Measurements from ENCODE around the gene GRM2.
"Not testable (repeated sequence)": the region's sequence is repeated elsewhere in the genome, so short reads cannot be mapped to it uniquely, and the experiment has no call there.

The GRM2 gene

DNA sequence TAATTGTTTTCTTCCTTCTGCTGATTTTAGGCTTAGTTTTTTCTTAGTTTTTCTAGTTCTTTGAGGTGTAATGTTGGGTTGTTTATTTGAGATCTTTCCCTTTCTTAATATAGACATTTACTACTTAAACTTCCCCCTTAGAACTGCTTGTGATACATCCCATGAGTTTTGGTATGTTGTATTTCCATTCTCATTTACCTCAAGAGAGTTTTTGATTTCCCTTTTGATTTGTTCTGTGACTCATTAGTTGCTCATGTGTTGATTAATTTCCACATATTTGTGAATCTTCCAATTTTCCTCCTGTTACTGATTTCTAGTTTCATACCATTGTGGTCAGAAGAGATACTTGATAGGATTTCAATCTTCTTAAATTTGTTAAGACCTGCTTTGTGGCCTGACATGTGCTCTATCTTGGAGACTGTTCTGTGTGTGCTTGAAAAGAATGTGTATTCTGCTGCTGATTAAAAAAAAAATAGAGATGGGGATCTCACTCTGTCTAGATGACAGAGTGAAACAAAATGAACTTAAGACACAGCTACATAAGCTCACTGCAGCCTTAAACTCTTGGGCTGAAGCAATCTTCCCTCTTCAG is 22.3 kb downstream of the GRM2 start:
- no peak for DNase-seq

DNA sequence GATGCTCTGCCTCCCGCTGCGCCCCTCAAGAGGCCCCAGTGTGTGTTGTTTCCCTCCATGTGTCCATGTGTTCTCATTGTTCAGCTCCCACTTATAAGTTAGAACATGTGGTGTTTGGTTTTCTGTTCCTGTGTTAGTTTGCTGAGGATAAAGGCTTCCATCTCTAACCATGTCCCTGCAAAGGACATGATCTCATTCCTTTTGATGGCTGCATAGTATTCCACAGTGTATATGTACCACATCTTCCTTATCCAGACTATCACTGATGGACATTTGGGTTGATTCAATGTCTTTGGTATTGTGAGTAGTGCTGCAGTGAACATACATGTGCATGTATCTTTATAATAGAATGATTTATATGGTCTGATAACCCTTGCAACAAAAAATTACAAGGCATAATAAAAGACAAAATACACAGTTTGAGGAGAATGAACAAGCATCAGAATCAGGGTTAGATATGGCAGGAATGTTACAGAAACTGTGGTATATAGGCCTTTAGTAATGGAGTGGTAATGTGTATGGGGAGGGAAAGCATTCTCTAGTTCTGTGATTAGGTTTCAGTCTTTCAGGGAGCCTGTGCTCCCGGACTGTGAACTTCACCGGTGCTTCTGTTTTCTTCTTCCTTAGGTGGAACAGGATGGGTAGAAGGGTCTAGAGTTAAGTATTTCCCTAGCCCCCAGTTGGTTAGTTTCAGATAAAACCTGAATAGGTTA is 27.1 kb downstream of the GRM2 start:
- DNase-seq = no peak

DNA sequence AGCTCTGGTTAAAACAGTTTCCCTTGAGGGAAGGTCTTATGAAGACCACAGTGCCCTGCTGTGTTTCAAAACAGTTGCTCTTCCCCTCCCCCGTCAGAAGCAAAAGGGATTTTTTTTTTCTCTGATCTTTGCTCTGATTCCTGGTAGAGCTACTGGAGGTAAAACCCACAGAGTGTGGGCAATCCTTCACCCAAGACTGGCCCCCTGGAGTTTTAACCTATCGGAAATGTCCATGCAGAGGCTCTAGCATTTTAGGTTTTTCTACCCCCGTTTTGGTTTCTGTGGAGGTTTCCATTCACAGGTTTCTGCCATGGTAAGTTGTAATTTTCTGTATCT is 27.7 kb downstream of the GRM2 start:
- DNase-seq = no peak

DNA sequence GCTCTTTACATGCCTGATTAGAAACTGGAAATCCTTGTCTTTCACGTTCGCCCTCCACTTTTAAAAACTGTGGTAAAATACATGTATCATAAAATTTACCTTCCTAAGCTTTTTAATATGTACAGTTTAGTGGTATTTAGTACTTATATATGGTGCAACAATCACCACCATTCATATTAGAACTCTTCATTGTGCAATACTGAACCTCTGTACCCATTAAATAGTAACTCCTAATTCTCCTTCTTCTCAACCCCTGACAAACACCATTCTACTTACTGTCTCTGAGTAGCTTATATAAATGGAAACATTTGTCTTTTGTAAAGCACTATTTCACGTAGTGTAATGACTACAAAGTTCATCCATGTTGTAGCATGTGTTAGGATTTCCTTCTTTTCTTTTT is 28.2 kb downstream of the GRM2 start:
- no peak for DNase-seq

DNA sequence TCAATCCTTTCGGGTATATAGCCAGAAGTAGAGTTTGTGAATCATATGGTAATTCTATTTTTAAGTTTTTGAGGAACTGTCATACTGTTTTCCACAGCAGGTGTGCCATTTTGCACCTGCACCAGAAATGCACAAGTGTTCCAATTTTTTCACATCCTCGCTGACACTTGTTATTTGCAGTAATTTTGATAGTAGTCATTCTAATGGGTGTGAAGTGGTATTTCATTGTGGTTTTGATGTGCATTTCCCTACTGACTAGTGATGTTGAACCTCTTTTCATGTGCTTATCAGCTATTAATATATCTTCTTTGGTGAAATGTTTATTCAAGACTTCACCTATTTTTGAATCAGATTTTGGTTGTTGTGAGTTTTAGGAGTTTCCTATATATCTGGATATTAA is 29.1 kb downstream of the GRM2 start:
- no peak for DNase-seq

DNA sequence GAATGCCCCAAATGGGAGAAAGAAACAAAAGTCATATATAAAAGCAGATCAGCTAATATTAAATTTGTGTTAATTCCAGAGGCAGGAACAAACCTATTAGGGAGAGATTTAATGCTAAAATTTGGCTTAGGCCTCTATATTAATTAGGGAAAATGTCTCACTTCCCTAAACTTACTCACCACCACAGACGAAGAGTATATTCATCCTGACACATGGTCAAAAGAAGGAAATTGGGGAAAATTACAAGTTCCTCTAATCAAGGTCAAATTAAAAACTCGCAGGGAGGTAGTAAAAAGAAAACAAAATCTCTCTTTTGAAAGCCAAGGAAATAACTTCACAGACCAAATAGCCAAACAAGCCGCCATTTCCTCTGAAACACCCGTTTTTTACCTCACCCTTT is 32.2 kb downstream of the GRM2 start:
- DNase-seq = no peak

DNA sequence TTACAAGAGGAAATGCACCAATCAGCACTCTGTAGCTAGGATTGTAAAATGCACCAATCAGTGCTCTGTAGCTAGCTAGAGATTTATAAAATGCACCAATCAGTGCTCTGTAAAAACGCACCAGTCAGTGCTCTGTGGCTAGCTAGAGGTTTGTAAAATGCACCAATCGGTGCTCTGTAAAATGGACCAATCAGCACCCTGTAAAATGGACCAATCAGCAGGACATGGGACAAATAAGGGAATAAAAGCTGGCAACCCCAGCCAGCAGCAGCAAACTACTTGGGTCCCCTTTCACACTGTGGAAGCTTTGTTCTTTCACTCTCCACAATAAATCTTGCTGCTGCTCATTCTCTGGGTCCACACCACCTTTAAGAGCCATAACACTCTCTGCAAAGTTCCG is 35.5 kb downstream of the GRM2 start:
- DNase-seq = not testable (repeated sequence)

DNA sequence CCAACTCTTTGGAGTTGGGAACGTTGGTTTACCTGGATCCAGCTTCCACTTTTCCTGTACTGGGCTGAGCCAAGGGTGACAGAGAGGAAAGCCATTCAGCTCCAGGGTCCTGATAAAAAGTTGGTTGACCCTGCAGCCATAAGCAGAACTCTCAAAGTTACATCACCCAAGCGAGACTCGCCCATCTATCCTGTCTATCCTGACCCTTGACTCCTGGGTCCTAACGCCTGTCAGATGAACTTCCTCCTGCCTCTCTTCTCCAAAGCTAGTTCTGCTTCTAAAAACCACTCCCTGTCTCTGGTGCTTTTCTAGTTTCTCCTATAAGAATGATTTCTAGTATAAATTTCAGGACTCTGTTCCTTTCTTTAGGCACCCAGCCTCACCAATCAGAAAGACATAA is 36.1 kb downstream of the GRM2 start:
- DNase-seq = not testable (repeated sequence)

DNA sequence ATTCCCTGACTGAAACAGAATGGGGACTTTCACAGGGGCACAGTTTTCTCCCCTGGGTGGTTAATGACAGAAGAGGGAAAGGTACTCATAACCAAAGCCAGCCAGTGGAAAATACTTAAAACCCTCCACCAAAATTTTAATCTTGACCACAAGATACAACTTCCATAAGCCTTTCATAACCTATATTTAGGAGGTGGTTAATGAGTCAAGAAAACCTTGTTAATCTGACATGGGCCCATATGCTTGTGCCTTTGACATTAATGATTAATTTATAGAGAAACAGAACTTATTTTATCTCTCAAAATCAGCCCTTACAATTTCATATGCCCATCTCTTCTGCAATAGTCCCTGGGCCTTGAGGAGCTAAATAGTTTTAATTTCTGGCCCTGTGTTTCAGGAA is 41.0 kb downstream of the GRM2 start:
- DNase-seq = no peak

DNA sequence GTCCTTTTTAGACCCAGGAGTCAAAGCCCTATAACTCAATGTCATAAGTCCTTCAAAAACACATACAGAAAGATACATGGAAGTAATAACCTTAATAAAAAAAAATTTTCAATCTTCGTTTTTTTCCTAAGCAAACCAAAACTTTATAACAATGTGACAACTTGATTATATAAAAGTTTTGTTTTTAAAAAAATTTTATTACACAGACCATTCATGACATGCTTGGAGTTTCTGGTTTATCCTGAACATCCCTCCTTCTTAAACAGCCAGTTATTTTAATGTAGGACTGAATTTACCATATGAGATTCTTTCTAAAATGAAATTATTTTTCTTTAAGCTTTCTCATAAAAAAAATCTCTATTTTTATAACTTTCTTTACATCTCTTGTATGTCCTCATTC is 41.5 kb downstream of the GRM2 start:
- no peak for DNase-seq

DNA sequence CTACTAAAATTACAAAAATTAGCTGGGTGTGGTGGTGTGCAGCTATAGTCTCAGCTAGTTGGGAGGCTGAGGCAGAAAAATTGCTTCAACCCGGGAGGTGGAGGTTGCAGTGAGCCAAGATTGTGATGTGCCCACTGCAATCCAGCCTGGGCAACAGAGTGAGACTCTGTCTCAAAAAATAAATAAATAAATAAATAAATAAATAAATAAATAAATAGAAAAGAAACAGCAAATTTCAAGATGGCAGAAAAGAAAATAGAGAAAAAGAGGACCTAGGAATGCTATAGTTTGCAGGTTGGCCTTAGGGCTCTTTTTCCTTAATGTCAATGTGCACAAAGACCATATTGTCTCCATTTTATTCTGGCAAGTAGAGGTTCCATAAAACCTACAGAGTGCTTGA is 44.0 kb downstream of the GRM2 start:
- no peak for DNase-seq

DNA sequence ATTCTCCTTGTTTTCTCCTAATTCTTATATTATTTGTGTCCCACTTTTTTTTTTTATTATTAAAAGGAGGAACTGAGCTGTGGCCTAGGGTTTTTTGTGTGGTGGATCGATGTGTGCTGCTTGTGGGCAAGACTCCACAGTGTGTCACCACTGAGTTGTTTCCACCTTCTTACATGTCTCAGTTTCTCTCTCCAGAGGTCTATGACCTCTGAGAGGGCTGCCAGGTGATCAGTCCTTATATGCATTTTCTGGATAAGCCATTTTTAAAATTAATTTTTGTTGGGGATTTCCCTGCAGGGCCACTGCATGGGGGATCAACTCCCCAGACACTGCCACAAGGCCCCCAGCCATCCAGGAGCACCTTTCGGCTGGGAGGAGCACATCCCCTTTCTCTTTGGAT is 44.4 kb downstream of the GRM2 start:
- no peak for DNase-seq

DNA sequence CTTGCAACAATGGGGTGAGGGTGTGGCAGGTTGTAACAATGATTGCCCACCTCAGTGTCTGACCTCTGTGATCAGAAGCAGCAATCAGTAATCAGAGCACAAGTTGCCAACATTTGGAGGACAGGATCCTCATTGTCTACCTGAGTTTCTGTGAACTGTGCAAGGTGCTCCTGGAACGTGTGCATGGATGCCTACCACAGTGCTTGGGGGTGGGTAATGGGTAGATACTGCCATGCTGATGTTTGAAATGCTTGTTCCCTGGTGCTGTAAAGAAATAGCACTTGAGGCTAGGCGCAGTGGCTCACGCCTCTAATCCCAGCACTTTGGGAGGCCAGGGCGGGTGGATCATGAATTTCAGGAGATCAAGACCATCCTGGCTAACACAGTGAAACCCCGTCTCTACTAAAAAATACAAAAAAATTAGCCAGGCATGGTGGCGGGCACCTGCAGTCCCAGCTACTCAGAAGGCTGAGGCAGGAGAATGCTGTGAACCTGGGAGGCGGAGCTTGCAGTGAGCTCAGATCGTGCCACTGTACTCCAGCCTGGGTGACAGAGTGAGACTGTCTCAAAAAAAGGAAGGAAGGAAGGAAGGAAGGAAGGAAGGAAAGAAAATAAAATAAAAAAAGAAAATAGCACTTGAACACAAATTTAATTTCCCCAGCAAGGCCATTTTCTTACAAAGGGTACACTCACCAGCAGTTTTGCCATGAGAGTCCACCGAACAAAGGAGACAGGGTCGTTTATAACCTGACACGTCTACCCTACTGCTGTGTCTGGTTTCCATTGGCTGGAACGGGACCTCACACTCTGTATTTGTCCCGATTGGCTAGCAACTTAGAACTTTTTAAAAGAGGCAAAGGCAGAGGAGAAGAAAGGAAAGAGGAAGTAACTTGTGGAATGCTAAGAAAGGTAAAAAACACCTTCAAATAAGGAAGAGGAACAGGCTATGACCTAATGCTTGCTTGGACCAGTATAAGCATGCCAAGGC is 47.2 kb downstream of the GRM2 start:
- DNase-seq = peak; percentile 25

DNA sequence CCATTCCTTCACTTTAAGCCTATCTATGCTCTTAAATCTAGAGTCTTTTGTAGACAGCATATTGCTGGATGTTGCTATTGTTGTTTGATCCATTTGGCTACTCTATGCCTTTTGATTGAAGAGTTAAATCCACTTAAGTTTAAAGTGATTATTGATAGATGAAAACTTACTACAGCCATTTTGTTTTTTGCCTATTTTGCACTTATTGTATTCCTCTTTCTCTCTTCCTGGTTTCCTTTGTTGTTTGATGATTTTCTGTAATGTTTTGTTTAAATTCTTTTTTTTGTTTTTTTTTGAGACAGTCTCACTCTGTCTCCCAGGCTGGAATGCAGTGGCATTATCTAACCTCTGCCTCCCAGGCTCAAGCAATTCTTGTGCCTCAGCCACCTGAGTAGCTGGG is 52.3 kb downstream of the GRM2 start:
- DNase-seq = no peak

All from RPMI8226 (cell line).